HL-60 (cell line): ENCODE measurements around the gene RUNX2.

ENCODE experiments used
- DNase-seq, 2 experiments: peaks; one replicate each; pipeline ENCODE4 v3.0.0-alpha.2; 2010 to 2020; ENCODE audit warnings: low read depth in 1 of 2, low spot score in 1 of 2
- H3K27ac ChIP-seq: fragments of 250-450 bp; sonication (Bioruptor Pico); replicated peaks from 2 replicates; pipeline ENCODE4 v1.5.1; 2020; ENCODE audit warnings: mild to moderate bottlenecking, moderate library complexity
- H3K27me3 ChIP-seq: fragments of 250-450 bp; sonication (Bioruptor Pico); 2 replicates; pipeline ENCODE4 v1.5.1; 2021; ENCODE audit warnings: mild to moderate bottlenecking, moderate library complexity; ENCODE audit not compliant: insufficient read depth, poor library complexity, severe bottlenecking
- H3K4me3 ChIP-seq: replicated peaks from 2 replicates; pipeline ENCODE4 v1.5.1; 2011; ENCODE audit warnings: mild to moderate bottlenecking, control low read depth, low read length; ENCODE audit not compliant: insufficient read depth
- CTCF ChIP-seq: IDR thresholded peaks from one replicate; pipeline ENCODE4 v1.5.1; 2011; ENCODE audit warnings: low read length, control low read depth, inconsistent platforms; ENCODE audit not compliant: insufficient read depth
- GABPA ChIP-seq: IDR thresholded peaks from 2 replicates; pipeline ENCODE4 v1.6.1; 2012; ENCODE audit warnings: low read depth
- POLR2AphosphoS5 ChIP-seq: IDR thresholded peaks from 2 replicates; pipeline ENCODE4 v1.6.1; 2012; ENCODE audit warnings: low read depth
- REST ChIP-seq: IDR thresholded peaks from 2 replicates; pipeline ENCODE4 v1.6.1; 2012; ENCODE audit warnings: low read depth; ENCODE audit not compliant: insufficient replicate concordance
- SPI1 ChIP-seq: IDR thresholded peaks from 2 replicates; pipeline ENCODE4 v1.6.1; 2012; ENCODE audit warnings: low read depth, mild to moderate bottlenecking, borderline replicate concordance

Gene RUNX2

GRCh38 chr6:45698046-45698445 lies 369.9 kb downstream of the RUNX2 start:
- Histone ChIP-seq H3K4me3 (no peak overlapping the region), H3K27ac (peak overlapping the region; percentile 41), H3K27me3 (no peaks in the 10 kb centered on the region)
- DNase-seq, result no peak
- TF ChIP-seq CTCF (no peak), REST (no peak), GABPA (no peak), SPI1 (no peak), POLR2AphosphoS5 (no peak)

- Histone ChIP-seq H3K4me3 (no peak overlapping the region), H3K27me3 (no peaks in the 10 kb centered on the region), H3K27ac (no peak overlapping the region)
- DNase-seq, result no peak
- no peak for TF ChIP-seq GABPA
Observed at GRCh38 chr6:45699663-45700062, 371.5 kb downstream of the RUNX2 start.

- Histone ChIP-seq H3K27ac (no peak overlapping the region), H3K4me3 (no peak overlapping the region), H3K27me3 (no peaks in the 10 kb centered on the region)
- TF ChIP-seq CTCF, result no peak
- DNase-seq, result no peak
Observed at GRCh38 chr6:45702849-45703739, 375.0 kb downstream of the RUNX2 start.

GRCh38 chr6:45704056-45704800 lies 376.1 kb downstream of the RUNX2 start:
- no peaks in the 10 kb centered on the region for H3K27me3 ChIP-seq
- no peak overlapping the region for H3K4me3 ChIP-seq
- no peak for DNase-seq
- no peak overlapping the region for H3K27ac ChIP-seq
- TF ChIP-seq POLR2AphosphoS5 (no peak), REST (no peak), CTCF (no peak), SPI1 (no peak)
